ENCODE measurements around the gene PCDHB5.
"Not testable (repeated sequence)": the region's sequence is repeated elsewhere in the genome, so short reads cannot be mapped to it uniquely, and the experiment has no call there.

The PCDHB5 gene

DNA sequence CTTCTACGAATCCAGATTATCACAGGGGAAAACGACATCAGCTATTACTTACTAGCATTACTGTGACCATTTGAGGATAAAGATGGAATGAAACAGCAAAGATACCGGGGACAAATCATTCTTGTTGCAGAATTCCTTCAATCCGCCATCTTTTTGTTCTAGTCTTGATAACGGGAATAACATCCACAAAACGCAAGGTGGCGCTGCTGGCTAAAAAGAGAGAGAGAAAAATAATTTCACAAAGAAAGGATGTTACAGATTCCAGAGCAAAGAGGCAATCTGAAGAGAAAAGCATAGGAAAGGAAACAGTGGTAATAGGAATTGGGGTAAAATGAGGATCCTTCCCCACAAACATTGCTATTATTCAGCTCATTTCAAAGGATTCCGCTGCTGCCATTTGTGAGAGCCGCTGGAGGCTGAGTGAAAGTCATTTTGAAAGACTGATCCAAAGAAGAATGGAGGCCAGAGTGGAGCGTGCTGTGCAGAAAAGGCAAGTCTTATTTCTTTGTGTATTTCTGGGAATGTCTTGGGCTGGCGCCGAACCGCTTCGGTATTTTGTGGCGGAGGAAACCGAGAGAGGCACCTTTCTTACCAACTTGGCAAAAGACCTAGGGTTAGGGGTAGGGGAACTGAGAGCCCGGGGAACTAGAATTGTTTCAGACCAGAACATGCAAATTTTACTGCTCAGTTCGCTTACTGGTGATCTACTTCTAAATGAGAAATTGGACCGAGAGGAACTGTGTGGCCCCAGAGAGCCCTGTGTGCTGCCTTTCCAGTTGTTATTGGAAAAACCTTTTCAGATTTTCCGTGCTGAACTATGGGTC is 37.6 kb downstream of the PCDHB5 start, which contains the start of gene PCDHB7:
TSS of gene PCDHB7 (plus strand) at position 264 of the 824 bp plus-strand sequence. CDS start at position 456, 192 bp downstream.
- TF ChIP-seq, protein P1, sequence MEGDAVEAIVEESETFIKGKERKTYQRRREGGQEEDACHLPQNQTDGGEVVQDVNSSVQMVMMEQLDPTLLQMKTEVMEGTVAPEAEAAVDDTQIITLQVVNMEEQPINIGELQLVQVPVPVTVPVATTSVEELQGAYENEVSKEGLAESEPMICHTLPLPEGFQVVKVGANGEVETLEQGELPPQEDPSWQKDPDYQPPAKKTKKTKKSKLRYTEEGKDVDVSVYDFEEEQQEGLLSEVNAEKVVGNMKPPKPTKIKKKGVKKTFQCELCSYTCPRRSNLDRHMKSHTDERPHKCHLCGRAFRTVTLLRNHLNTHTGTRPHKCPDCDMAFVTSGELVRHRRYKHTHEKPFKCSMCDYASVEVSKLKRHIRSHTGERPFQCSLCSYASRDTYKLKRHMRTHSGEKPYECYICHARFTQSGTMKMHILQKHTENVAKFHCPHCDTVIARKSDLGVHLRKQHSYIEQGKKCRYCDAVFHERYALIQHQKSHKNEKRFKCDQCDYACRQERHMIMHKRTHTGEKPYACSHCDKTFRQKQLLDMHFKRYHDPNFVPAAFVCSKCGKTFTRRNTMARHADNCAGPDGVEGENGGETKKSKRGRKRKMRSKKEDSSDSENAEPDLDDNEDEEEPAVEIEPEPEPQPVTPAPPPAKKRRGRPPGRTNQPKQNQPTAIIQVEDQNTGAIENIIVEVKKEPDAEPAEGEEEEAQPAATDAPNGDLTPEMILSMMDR (IDR thresholded peaks at IDR 0.05; ENCODE audit: low read depth, low read length) = peak; percentile 76
- TF ChIP-seq EZH2phosphoT487 (IDR thresholded peaks at IDR 0.05; ENCODE audit: low read depth) = no peak
- no peaks in the 10 kb centered on the region for H3K36me3 ChIP-seq (replicated peaks; ENCODE audit: low read depth, low read length)
- peak within 1 kb of the TSS; percentile 93 for H2AFZ ChIP-seq (ENCODE audit: low read depth, low read length)
- H3K4me2 ChIP-seq (ENCODE audit: low read length) = peak within 1 kb of the TSS; percentile 86
- H3K9ac ChIP-seq (ENCODE audit: low read length) = peak within 1 kb of the TSS; percentile 39; the same call in 1 of the 2 replicates
- H3K4me3 ChIP-seq (ENCODE audit: low read length) = peak within 1 kb of the TSS; percentile 79
- no peaks in the 10 kb centered on the region for H3K9me3 ChIP-seq (ENCODE audit: insufficient read depth, low read length)
- peaks cover 3% of the 10 kb centered on the region; the same call in 1 of the 2 replicates for H3K4me1 ChIP-seq (ENCODE audit: low read length)
- H3K79me2 ChIP-seq (ENCODE audit: low read length) = no peaks in the 10 kb centered on the region
- H4K20me1 ChIP-seq (ENCODE audit: insufficient read depth, low read length) = no peaks in the 10 kb centered on the region
- H3K27me3 ChIP-seq (ENCODE audit: low read depth, low read length) = no peaks in the 10 kb centered on the region
- no peak within 1 kb of the TSS for H3K27ac ChIP-seq (ENCODE audit: low read length)

DNA sequence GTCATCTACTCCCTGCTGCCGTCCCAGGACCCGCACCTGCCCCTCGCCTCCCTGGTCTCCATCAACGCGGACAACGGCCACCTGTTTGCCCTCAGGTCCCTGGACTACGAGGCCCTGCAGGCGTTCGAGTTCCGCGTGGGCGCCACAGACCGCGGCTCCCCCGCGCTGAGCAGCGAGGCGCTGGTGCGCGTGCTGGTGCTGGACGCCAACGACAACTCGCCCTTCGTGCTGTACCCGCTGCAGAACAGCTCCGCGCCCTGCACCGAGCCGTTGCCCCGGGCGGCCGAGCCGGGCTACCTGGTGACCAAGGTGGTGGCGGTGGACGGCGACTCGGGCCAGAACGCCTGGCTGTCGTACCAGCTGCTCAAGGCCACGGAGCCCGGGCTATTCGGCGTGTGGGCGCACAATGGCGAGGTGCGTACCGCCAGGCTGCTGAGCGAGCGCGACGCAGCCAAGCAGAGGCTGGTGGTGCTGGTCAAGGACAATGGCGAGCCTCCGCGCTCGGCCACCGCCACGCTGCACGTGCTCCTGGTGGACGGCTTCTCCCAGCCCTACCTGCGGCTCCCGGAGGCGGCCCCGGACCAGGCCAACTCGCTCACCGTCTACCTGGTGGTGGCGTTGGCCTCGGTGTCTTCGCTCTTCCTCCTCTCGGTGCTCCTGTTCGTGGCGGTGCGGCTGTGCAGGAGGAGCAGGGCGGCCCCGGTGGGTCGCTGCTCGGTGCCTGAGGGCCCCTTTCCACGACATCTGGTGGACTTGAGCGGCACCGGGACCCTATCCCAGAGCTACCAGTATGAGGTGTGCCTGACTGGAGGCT is 39.5 kb downstream of the PCDHB5 start:
- not testable (repeated sequence) for H3K9me3 ChIP-seq (ENCODE audit: insufficient read depth, low read length); H3K4me1 ChIP-seq (ENCODE audit: low read length); H3K4me3 ChIP-seq (ENCODE audit: low read length); H3K79me2 ChIP-seq (ENCODE audit: low read length); H4K20me1 ChIP-seq (ENCODE audit: insufficient read depth, low read length); H2AFZ ChIP-seq (ENCODE audit: low read depth, low read length); H3K27me3 ChIP-seq (ENCODE audit: low read depth, low read length); H3K9ac ChIP-seq (ENCODE audit: low read length); H3K4me2 ChIP-seq (ENCODE audit: low read length); H3K36me3 ChIP-seq (replicated peaks; ENCODE audit: low read depth, low read length); H3K27ac ChIP-seq (ENCODE audit: low read length)

DNA sequence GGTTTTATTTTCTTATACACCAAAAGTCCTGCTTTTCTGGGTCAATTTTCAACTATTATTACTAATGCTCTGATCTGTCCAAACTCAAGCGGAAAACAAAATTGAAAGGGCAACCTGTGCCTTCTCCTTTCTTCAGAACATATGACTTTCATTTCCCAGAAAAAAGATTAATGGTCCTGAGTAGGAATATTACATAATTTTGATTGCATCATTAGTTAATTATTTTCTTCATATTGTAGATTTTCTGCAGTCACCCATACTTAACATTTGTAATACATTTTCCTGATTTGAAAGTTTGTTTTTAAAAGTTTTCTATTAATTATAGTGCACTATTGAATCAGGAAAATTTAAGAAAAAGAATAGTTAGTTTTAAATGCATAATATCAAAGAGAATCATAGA is 40.9 kb downstream of the PCDHB5 start:
- no peak overlapping the region for H2AFZ ChIP-seq (ENCODE audit: low read depth, low read length)

DNA sequence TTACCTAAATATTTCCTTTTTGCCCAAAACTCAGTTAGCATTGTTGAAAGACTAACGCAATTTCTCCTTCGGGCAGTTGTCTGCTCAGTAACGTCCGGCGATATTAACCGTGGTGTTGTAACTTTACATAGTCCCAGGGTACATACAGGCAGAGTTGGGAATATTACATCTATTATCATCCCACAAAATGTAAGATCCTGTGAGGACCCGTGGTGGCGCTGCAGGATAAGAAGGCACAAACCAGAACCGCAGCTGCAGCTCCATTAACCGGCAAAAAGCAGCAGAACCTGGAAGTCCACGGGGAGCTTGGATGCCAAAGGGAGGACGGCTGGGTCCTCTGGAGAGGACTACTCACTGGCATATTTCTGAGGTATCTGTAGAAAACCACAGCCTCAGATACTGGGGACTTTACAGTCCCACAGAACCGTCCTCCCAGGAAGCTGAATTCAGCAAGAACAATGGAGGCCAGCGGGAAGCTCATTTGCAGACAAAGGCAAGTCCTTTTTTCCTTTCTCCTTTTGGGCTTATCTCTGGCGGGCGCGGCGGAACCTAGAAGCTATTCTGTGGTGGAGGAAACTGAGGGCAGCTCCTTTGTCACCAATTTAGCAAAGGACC is 42.7 kb downstream of the PCDHB5 start, which contains the start of gene PCDHB8:
TSS of gene PCDHB8 (plus strand) at position 214 of the 615 bp plus-strand sequence. CDS start at position 459, 245 bp downstream.
- H3K4me2 ChIP-seq (ENCODE audit: low read length); H2AFZ ChIP-seq (ENCODE audit: low read depth, low read length); H3K9ac ChIP-seq (ENCODE audit: low read length); H3K36me3 ChIP-seq (replicated peaks; ENCODE audit: low read depth, low read length); H3K27ac ChIP-seq (ENCODE audit: low read length); H3K27me3 ChIP-seq (ENCODE audit: low read depth, low read length); H3K4me1 ChIP-seq (ENCODE audit: low read length); H3K4me3 ChIP-seq (ENCODE audit: low read length); H3K79me2 ChIP-seq (ENCODE audit: low read length); H3K9me3 ChIP-seq (ENCODE audit: insufficient read depth, low read length); H4K20me1 ChIP-seq (ENCODE audit: insufficient read depth, low read length): not testable (repeated sequence)

More for the DNA sequence above, 40.9 kb downstream of the PCDHB5 start:
- H3K4me3 ChIP-seq (ENCODE audit: low read length) = no peak overlapping the region
- no peaks in the 10 kb centered on the region for H3K27me3 ChIP-seq (ENCODE audit: low read depth, low read length)
- H3K9me3 ChIP-seq (ENCODE audit: insufficient read depth, low read length) = no peaks in the 10 kb centered on the region
- no peak overlapping the region for H3K9ac ChIP-seq (ENCODE audit: low read length)
- H3K4me2 ChIP-seq (ENCODE audit: low read length) = no peak overlapping the region
- TF ChIP-seq, protein P1 (IDR thresholded peaks at IDR 0.05; ENCODE audit: low read depth, low read length) = no peak
- TF ChIP-seq EZH2phosphoT487 (IDR thresholded peaks at IDR 0.05; ENCODE audit: low read depth) = no peak
- H3K4me1 ChIP-seq (ENCODE audit: low read length) = peaks cover 3% of the 10 kb centered on the region; the same call in 1 of the 2 replicates
- no peaks in the 10 kb centered on the region for H3K36me3 ChIP-seq (replicated peaks; ENCODE audit: low read depth, low read length)
- no peak overlapping the region for H3K27ac ChIP-seq (ENCODE audit: low read length)
- no peaks in the 10 kb centered on the region for H4K20me1 ChIP-seq (ENCODE audit: insufficient read depth, low read length)
- no peaks in the 10 kb centered on the region for H3K79me2 ChIP-seq (ENCODE audit: low read length)

DNA sequence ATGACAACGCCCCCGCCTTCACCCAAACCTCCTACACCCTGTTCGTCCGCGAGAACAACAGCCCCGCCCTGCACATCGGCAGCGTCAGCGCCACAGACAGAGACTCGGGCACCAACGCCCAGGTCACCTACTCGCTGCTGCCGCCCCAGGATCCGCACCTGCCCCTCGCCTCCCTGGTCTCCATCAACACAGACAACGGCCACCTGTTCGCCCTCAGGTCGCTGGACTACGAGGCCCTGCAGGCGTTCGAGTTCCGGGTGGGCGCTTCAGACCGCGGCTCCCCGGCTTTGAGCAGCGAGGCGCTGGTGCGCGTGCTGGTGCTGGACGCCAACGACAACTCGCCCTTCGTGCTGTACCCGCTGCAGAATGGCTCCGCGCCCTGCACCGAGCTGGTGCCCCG is 44.4 kb downstream of the PCDHB5 start:
- not testable (repeated sequence) for H3K4me2 ChIP-seq (ENCODE audit: low read length); H3K27ac ChIP-seq (ENCODE audit: low read length); H3K79me2 ChIP-seq (ENCODE audit: low read length); H3K9ac ChIP-seq (ENCODE audit: low read length); H3K4me3 ChIP-seq (ENCODE audit: low read length); H3K4me1 ChIP-seq (ENCODE audit: low read length); H3K36me3 ChIP-seq (replicated peaks; ENCODE audit: low read depth, low read length); H3K27me3 ChIP-seq (ENCODE audit: low read depth, low read length); H3K9me3 ChIP-seq (ENCODE audit: insufficient read depth, low read length); H4K20me1 ChIP-seq (ENCODE audit: insufficient read depth, low read length); H2AFZ ChIP-seq (ENCODE audit: low read depth, low read length)

DNA sequence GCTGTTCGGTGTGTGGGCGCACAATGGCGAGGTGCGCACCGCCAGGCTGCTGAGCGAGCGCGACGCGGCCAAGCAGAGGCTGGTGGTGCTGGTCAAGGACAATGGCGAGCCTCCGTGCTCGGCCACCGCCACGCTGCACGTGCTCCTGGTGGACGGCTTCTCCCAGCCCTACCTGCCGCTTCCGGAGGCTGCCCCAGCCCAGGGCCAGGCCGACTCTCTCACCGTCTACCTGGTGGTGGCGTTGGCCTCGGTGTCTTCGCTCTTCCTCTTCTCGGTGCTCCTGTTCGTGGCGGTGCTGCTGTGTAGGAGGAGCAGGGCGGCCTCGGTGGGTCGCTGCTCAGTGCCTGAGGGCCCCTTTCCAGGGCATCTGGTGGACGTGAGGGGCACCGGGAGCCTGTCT is 44.9 kb downstream of the PCDHB5 start:
- not testable (repeated sequence) for H4K20me1 ChIP-seq (ENCODE audit: insufficient read depth, low read length); H3K4me3 ChIP-seq (ENCODE audit: low read length); H3K27ac ChIP-seq (ENCODE audit: low read length); H2AFZ ChIP-seq (ENCODE audit: low read depth, low read length); H3K36me3 ChIP-seq (replicated peaks; ENCODE audit: low read depth, low read length); H3K9ac ChIP-seq (ENCODE audit: low read length); H3K79me2 ChIP-seq (ENCODE audit: low read length); H3K4me2 ChIP-seq (ENCODE audit: low read length); H3K9me3 ChIP-seq (ENCODE audit: insufficient read depth, low read length); H3K27me3 ChIP-seq (ENCODE audit: low read depth, low read length); H3K4me1 ChIP-seq (ENCODE audit: low read length)

Measured in OCI-LY3 (cell line).